ENCODE measurements around the gene EZR.

Gene EZR

GRCh38 chr6:158808442-158808833, 10.7 kb downstream of the EZR start:
- CTCF ChIA-PET, result interaction anchor here (0.6 to 2.7 kb wide), 14 partner anchors 10 to 587 kb away, joined by 3 to 17 read pairs (median 4); no protein-coding TSS in a partner anchor
- TF ChIP-seq CTCF (IDR thresholded peaks at IDR 0.05; ENCODE audit: control extremely low read depth, extremely low read depth, low read depth, missing control alignments), result no peak
- POLR2A ChIA-PET, result interaction anchor here (1.2 kb wide), 2 partner anchors 9 to 11 kb away, joined by 3 to 7 read pairs; partner anchors contain the start of gene EZR
- DNase-seq (ENCODE audit: extremely low spot score), result no peak

GRCh38 chr6:158807515-158808441, 11.4 kb downstream of the EZR start:
- no peak for TF ChIP-seq CTCF (IDR thresholded peaks at IDR 0.05; ENCODE audit: control extremely low read depth, extremely low read depth, low read depth, missing control alignments)
- POLR2A ChIA-PET, result no interaction called here
- no peak for DNase-seq (ENCODE audit: extremely low spot score)
- CTCF ChIA-PET, result interaction anchor here (0.6 to 2.7 kb wide), 14 partner anchors 10 to 587 kb away, joined by 3 to 17 read pairs (median 4); no protein-coding TSS in a partner anchor

GRCh38 chr6:158805698-158806377, 13.3 kb downstream of the EZR start:
- ChIA-PET CTCF (no interaction called here), POLR2A (interaction anchor here (0.6 kb wide), 2 partner anchors 242 to 380 kb away, joined by 3 to 4 read pairs; no protein-coding TSS in a partner anchor)
- no peak for TF ChIP-seq CTCF (IDR thresholded peaks at IDR 0.05; ENCODE audit: control extremely low read depth, extremely low read depth, low read depth, missing control alignments)
- DNase-seq (ENCODE audit: extremely low spot score), result no peak

GRCh38 chr6:158804207-158804606, 15.0 kb downstream of the EZR start:
- ChIA-PET CTCF (interaction anchor here (1.0 to 1.7 kb wide), 5 partner anchors 8 to 167 kb away, joined by 3 to 8 read pairs (median 3); no protein-coding TSS in a partner anchor), POLR2A (no interaction called here)
- no peak for DNase-seq (ENCODE audit: extremely low spot score)
- no peak for TF ChIP-seq CTCF (IDR thresholded peaks at IDR 0.05; ENCODE audit: control extremely low read depth, extremely low read depth, low read depth, missing control alignments)

GRCh38 chr6:158803733-158804143, 15.4 kb downstream of the EZR start:
- CTCF ChIA-PET, result interaction anchor here (0.9 to 1.7 kb wide), 6 partner anchors 8 to 583 kb away, joined by 3 to 8 read pairs (median 3); no protein-coding TSS in a partner anchor
- DNase-seq (ENCODE audit: extremely low spot score), result peak; percentile 48
- TF ChIP-seq CTCF (IDR thresholded peaks at IDR 0.05; ENCODE audit: control extremely low read depth, extremely low read depth, low read depth, missing control alignments), result no peak
- POLR2A ChIA-PET, result no interaction called here

GRCh38 chr6:158801655-158802294, 17.4 kb downstream of the EZR start:
- ChIA-PET CTCF (interaction anchor here (0.6 to 5.6 kb wide), 7 partner anchors 9 to 172 kb away, joined by 3 to 24 read pairs (median 5); partner anchors contain the start of gene EZR), POLR2A (interaction anchor here (0.9 kb wide), 1 partner anchor 67 kb away, joined by 3 read pairs; no protein-coding TSS in a partner anchor)
- TF ChIP-seq CTCF (IDR thresholded peaks at IDR 0.05; ENCODE audit: control extremely low read depth, extremely low read depth, low read depth, missing control alignments), result no peak
- no peak for DNase-seq (ENCODE audit: extremely low spot score)
